A204.1 (cell line): ENCODE data around the gene IQGAP2.
"Not testable (repeated sequence)": the region's sequence is repeated elsewhere in the genome, so short reads cannot be mapped to it uniquely, and the experiment has no call there.

Source experiments
- FAIRE-seq: peaks from 2 replicates; lab custom pipeline; 2012; peaks lifted over from hg19 to GRCh38; lab: Jason Lieb, UNC

IQGAP2 gene

GRCh38 chr5:76419597-76420298 lies 16.7 kb downstream of the IQGAP2 start:
- FAIRE-seq: no peak

GRCh38 chr5:76422227-76422626 lies 19.1 kb downstream of the IQGAP2 start:
- no peak for FAIRE-seq

GRCh38 chr5:76422742-76423141 lies 19.7 kb downstream of the IQGAP2 start:
- no peak for FAIRE-seq

GRCh38 chr5:76425146-76425545 lies 22.1 kb downstream of the IQGAP2 start:
- no peak for FAIRE-seq

GRCh38 chr5:76425928-76426804 lies 23.1 kb downstream of the IQGAP2 start:
- FAIRE-seq: no peak

- FAIRE-seq: no peak
These were observed 24.4 kb downstream of the IQGAP2 start for GRCh38 chr5:76427206-76428140.

- FAIRE-seq: not testable (repeated sequence)
These were observed 25.5 kb downstream of the IQGAP2 start for GRCh38 chr5:76428550-76428949.

GRCh38 chr5:76433261-76433660 lies 30.2 kb downstream of the IQGAP2 start:
- FAIRE-seq: no peak

- not testable (repeated sequence) for FAIRE-seq
These were observed 34.4 kb downstream of the IQGAP2 start for GRCh38 chr5:76437507-76437906.

GRCh38 chr5:76438025-76438424 lies 34.9 kb downstream of the IQGAP2 start:
- FAIRE-seq: no peak

- FAIRE-seq: no peak
These were observed 36.1 kb downstream of the IQGAP2 start for GRCh38 chr5:76439201-76439600.

- FAIRE-seq: no peak
These were observed 36.8 kb downstream of the IQGAP2 start for GRCh38 chr5:76439929-76440328.

- no peak for FAIRE-seq
These were observed 38.0 kb downstream of the IQGAP2 start for GRCh38 chr5:76441101-76441500.

GRCh38 chr5:76441890-76442673 lies 39.0 kb downstream of the IQGAP2 start:
- no peak for FAIRE-seq

- no peak for FAIRE-seq
These were observed 40.1 kb downstream of the IQGAP2 start for GRCh38 chr5:76443066-76443800.

- no peak for FAIRE-seq
These were observed 42.0 kb downstream of the IQGAP2 start for GRCh38 chr5:76445063-76445462.

GRCh38 chr5:76445830-76446229 lies 42.7 kb downstream of the IQGAP2 start:
- FAIRE-seq: no peak

- FAIRE-seq: no peak
These were observed 43.7 kb downstream of the IQGAP2 start for GRCh38 chr5:76446776-76447175.

- FAIRE-seq: no peak
These were observed 46.5 kb downstream of the IQGAP2 start for GRCh38 chr5:76449606-76450005.

- no peak for FAIRE-seq
These were observed 47.0 kb downstream of the IQGAP2 start for GRCh38 chr5:76450054-76450453.
